ENCODE data around the gene SLC35A5. TPM values are rescaled to one million over a fixed set of nuclear protein-coding genes. Genes with fewer than 3 reads are reported as not detected.

SLC35A5 gene
- total RNA-seq, 2 donors from 2014 or later, result 39.9 to 43.2 TPM

DNA sequence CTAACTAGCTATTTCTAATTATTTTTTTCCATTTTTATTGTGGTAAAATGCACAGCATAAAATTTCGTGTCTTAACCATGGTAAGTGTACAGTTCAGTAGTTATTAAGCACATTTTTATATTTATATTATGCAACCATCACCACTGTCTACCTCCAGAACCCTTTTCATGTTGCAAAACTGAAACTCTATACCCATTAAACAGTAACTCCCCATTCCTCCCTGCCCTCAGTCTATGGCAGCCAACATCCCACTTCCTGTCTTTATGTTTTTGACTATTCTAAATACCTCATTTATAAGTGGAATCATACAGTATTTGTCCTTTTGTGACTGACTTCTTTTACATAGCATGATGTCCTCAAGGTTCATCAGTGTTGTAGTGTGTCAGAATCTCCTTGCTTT lies 25.5 kb downstream of the SLC35A5 start:
- TF ChIP-seq, protein P1, sequence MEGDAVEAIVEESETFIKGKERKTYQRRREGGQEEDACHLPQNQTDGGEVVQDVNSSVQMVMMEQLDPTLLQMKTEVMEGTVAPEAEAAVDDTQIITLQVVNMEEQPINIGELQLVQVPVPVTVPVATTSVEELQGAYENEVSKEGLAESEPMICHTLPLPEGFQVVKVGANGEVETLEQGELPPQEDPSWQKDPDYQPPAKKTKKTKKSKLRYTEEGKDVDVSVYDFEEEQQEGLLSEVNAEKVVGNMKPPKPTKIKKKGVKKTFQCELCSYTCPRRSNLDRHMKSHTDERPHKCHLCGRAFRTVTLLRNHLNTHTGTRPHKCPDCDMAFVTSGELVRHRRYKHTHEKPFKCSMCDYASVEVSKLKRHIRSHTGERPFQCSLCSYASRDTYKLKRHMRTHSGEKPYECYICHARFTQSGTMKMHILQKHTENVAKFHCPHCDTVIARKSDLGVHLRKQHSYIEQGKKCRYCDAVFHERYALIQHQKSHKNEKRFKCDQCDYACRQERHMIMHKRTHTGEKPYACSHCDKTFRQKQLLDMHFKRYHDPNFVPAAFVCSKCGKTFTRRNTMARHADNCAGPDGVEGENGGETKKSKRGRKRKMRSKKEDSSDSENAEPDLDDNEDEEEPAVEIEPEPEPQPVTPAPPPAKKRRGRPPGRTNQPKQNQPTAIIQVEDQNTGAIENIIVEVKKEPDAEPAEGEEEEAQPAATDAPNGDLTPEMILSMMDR (conservative IDR thresholded peaks at IDR 0.05), result no peak
- Histone ChIP-seq H3K4me3 (ENCODE audit: low read length) (no peak overlapping the region), H3K4me1 (ENCODE audit: control insufficient read depth, insufficient read depth, low read length) (no peaks in the 10 kb centered on the region), H3K9ac (ENCODE audit: extremely low read depth, low read length, poor library complexity, severe bottlenecking) (no peak overlapping the region), H3K9me3 (ENCODE audit: control insufficient read depth, low read length) (no peaks in the 10 kb centered on the region), H3K27me3 (ENCODE audit: control insufficient read depth, insufficient read depth, low read length, poor library complexity, severe bottlenecking) (no peaks in the 10 kb centered on the region), H3K27ac (ENCODE audit: low read depth, low read length) (no peak overlapping the region), H3K36me3 (ENCODE audit: control insufficient read depth, insufficient read depth, low read length) (peaks cover 31% of the 10 kb centered on the region)
- Mint-ChIP-seq H3K4me1 (peaks cover 9% of the 10 kb centered on the region), H3K27me3 (ENCODE audit: insufficient read depth) (no peaks in the 10 kb centered on the region), H3K27ac (no peak overlapping the region), H3K36me3 (ENCODE audit: low read depth) (peaks cover 33% of the 10 kb centered on the region), H3K9me3 (no peaks in the 10 kb centered on the region), H3K4me3 (no peak overlapping the region)
- DNase-seq, result no peak
- 100% methylated on average over 1 of the region's 1 CpG; no CpG with 5 or more reads in 1 of the 2 experiments for WGBS, 2 experiments (ENCODE audit: insufficient coverage in 1 of 2, insufficient read length in 1 of 2)

DNA sequence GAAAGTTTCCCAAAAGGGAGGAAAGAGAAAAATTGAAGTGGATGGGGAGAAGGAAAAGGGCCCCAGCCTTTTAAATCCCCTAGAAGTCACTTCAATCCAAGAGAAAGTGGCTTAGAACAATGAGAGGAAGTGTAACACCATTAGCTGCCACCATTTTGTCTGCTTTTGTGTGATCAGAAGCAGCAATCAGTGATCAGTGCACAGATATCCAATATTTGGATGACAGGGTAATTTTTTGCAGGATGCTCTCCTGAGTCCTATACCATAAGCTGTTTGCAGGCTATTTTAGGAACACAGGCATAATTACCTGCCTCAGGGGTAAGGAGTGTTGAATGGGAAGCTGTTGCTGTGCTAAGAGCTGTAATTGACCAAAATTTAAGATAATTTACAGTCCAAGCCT lies 31.4 kb downstream of the SLC35A5 start:
- TF ChIP-seq, protein P1 (conservative IDR thresholded peaks at IDR 0.05), result no peak
- DNase-seq, result no peak
- no peak overlapping the region for H3K4me3 ChIP-seq (ENCODE audit: low read length)
- H3K27ac ChIP-seq (ENCODE audit: low read depth, low read length), result no peak overlapping the region
- no peaks in the 10 kb centered on the region for H3K4me1 ChIP-seq (ENCODE audit: control insufficient read depth, insufficient read depth, low read length)
- Mint-ChIP-seq H3K36me3 (ENCODE audit: low read depth) (peaks cover 6% of the 10 kb centered on the region), H3K27ac (no peak overlapping the region), H3K27me3 (ENCODE audit: insufficient read depth) (no peaks in the 10 kb centered on the region), H3K9me3 (no peaks in the 10 kb centered on the region), H3K4me1 (no peaks in the 10 kb centered on the region), H3K4me3 (no peak overlapping the region)
- H3K9ac ChIP-seq (ENCODE audit: extremely low read depth, low read length, poor library complexity, severe bottlenecking), result no peak overlapping the region
- no peaks in the 10 kb centered on the region for H3K9me3 ChIP-seq (ENCODE audit: control insufficient read depth, low read length)
- no peaks in the 10 kb centered on the region for H3K36me3 ChIP-seq (ENCODE audit: control insufficient read depth, insufficient read depth, low read length)
- H3K27me3 ChIP-seq (ENCODE audit: control insufficient read depth, insufficient read depth, low read length, poor library complexity, severe bottlenecking), result no peaks in the 10 kb centered on the region

DNA sequence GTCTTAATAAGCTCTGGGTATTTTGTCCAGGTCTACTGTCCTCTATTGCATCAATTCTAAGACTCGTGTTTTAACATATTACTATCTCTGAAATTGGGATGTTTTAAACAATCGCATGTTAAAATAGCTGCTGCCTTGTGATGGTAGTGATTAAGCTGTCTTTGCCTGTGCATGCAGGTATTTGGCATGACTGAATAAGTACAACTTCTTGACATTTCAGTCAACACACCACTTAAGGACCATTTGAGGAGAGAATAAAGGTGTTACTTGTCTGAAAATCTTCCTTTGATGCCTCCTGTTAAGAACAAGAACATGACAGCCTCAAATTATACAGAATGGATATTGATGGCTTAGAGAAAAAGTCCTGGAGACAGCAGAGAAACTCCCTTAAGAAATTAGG lies 33.0 kb downstream of the SLC35A5 start:
- Mint-ChIP-seq H3K4me1 (no peaks in the 10 kb centered on the region), H3K27ac (no peak overlapping the region), H3K4me3 (no peak overlapping the region), H3K36me3 (ENCODE audit: low read depth) (peaks cover 4% of the 10 kb centered on the region), H3K9me3 (no peaks in the 10 kb centered on the region), H3K27me3 (ENCODE audit: insufficient read depth) (no peaks in the 10 kb centered on the region)
- no peaks in the 10 kb centered on the region for H3K36me3 ChIP-seq (ENCODE audit: control insufficient read depth, insufficient read depth, low read length)
- H3K27ac ChIP-seq (ENCODE audit: low read depth, low read length), result no peak overlapping the region
- no peaks in the 10 kb centered on the region for H3K4me1 ChIP-seq (ENCODE audit: control insufficient read depth, insufficient read depth, low read length)
- 100% methylated on average over 2 of the region's 2 CpGs; no CpG with 5 or more reads in 1 of the 2 experiments for WGBS, 2 experiments (ENCODE audit: insufficient coverage in 1 of 2, insufficient read length in 1 of 2)
- no peak for DNase-seq
- H3K4me3 ChIP-seq (ENCODE audit: low read length), result no peak overlapping the region
- no peaks in the 10 kb centered on the region for H3K9me3 ChIP-seq (ENCODE audit: control insufficient read depth, low read length)
- TF ChIP-seq, protein P1 (conservative IDR thresholded peaks at IDR 0.05), result no peak
- H3K27me3 ChIP-seq (ENCODE audit: control insufficient read depth, insufficient read depth, low read length, poor library complexity, severe bottlenecking), result no peaks in the 10 kb centered on the region
- H3K9ac ChIP-seq (ENCODE audit: extremely low read depth, low read length, poor library complexity, severe bottlenecking), result no peak overlapping the region
